HepG2 (cell line): ENCODE data around the gene GPS1. TPM values are rescaled to one million over a fixed set of nuclear protein-coding genes. Genes with fewer than 3 reads are reported as not detected.

ENCODE experiments used
- FOXK1 ChIP-seq: sonication (generic); formaldehyde crosslinking; IDR thresholded peaks from 2 replicates; pipeline ENCODE4 v1.4.0; 2020; ENCODE audit warnings: low read depth, missing genetic modification reagents, borderline replicate concordance
- GABPB1 ChIP-seq: IDR thresholded peaks from 2 replicates; pipeline ENCODE4 v1.6.1; 2016; ENCODE audit warnings: mild to moderate bottlenecking, missing genetic modification reagents, moderate library complexity, missing compliant biosample characterization
- GTF3A ChIP-seq: sonication (generic); formaldehyde crosslinking; conservative IDR thresholded peaks from 2 replicates; pipeline ENCODE4 v1.4.0; 2020; ENCODE audit warnings: mild to moderate bottlenecking, missing genetic modification reagents
- HMG20A ChIP-seq: IDR thresholded peaks from 2 replicates; pipeline ENCODE4 v1.6.1; 2016; ENCODE audit warnings: borderline replicate concordance
- HOXA3 ChIP-seq: sonication (generic); formaldehyde crosslinking; IDR thresholded peaks from 2 replicates; pipeline ENCODE4 v1.5.0; 2020; ENCODE audit warnings: missing genetic modification reagents
- KDM2A ChIP-seq: sonication (generic); formaldehyde crosslinking; IDR thresholded peaks from 2 replicates; pipeline ENCODE4 v1.4.0; 2020; ENCODE audit warnings: low read depth, missing genetic modification reagents, borderline replicate concordance
- KDM5A ChIP-seq: fragments of 200-600 bp; sonication (generic); IDR thresholded peaks from 2 replicates; pipeline ENCODE4 v1.7.0; 2018; ENCODE audit warnings: antibody characterized with exemption, mild to moderate bottlenecking, low read length, borderline replicate concordance
- KDM5B ChIP-seq: sonication (generic); formaldehyde crosslinking; IDR thresholded peaks from 2 replicates; pipeline ENCODE4 v1.4.0; 2020; ENCODE audit warnings: missing genetic modification reagents, mild to moderate bottlenecking, borderline replicate concordance
- MED8 ChIP-seq: sonication (generic); formaldehyde crosslinking; IDR thresholded peaks from 2 replicates; pipeline ENCODE4 v1.8.1; 2023; ENCODE audit warnings: mild to moderate bottlenecking, missing genetic modification reagents; ENCODE audit not compliant: insufficient replicate concordance
- NFIC ChIP-seq: IDR thresholded peaks from 2 replicates; pipeline ENCODE4 v1.6.1; 2012; ENCODE audit warnings: mild to moderate bottlenecking, low read length, inconsistent platforms
- NFKBIZ ChIP-seq: IDR thresholded peaks from 2 replicates; pipeline ENCODE4 v1.6.1; 2018; ENCODE audit warnings: missing genetic modification reagents, missing compliant biosample characterization
- PCBP1 ChIP-seq: fragments of 200-400 bp; formaldehyde crosslinking; IDR thresholded peaks from 2 replicates; pipeline ENCODE4 v1.6.1; 2017; ENCODE audit warnings: mild to moderate bottlenecking, low read depth, low read length, borderline replicate concordance
- SP5 ChIP-seq: IDR thresholded peaks from 2 replicates; pipeline ENCODE4 v1.6.1; 2016; ENCODE audit warnings: low read depth, borderline replicate concordance
- ZFYVE20 ChIP-seq: sonication (generic); formaldehyde crosslinking; IDR thresholded peaks from 2 replicates; pipeline ENCODE4 v1.8.0; 2023; ENCODE audit warnings: low read depth, mild to moderate bottlenecking, moderate library complexity, missing genetic modification reagents, borderline replicate concordance
- ZNF335 ChIP-seq: sonication (generic); formaldehyde crosslinking; IDR thresholded peaks from 2 replicates; pipeline ENCODE4 v1.4.0; 2020; ENCODE audit warnings: missing genetic modification reagents
- ZNF567 ChIP-seq: sonication (generic); formaldehyde crosslinking; IDR thresholded peaks from 2 replicates; pipeline ENCODE4 v1.8.1; 2023; ENCODE audit warnings: mild to moderate bottlenecking, missing genetic modification reagents, borderline replicate concordance
- ZNF678 ChIP-seq: sonication (generic); formaldehyde crosslinking; IDR thresholded peaks from 2 replicates; pipeline ENCODE4 v1.4.0; 2020; ENCODE audit warnings: mild to moderate bottlenecking, missing genetic modification reagents
- ZNF790 ChIP-seq: sonication (generic); formaldehyde crosslinking; IDR thresholded peaks from 2 replicates; pipeline ENCODE4 v1.8.0; 2022; ENCODE audit warnings: missing genetic modification reagents, mild to moderate bottlenecking, borderline replicate concordance
- ZNF83 ChIP-seq: sonication (generic); formaldehyde crosslinking; IDR thresholded peaks from 2 replicates; pipeline ENCODE4 v1.4.0; 2020; ENCODE audit warnings: missing genetic modification reagents, mild to moderate bottlenecking, borderline replicate concordance
- ZNF839 ChIP-seq: sonication (generic); formaldehyde crosslinking; IDR thresholded peaks from 2 replicates; pipeline ENCODE4 v1.4.0; 2020; ENCODE audit warnings: missing genetic modification reagents, mild to moderate bottlenecking, borderline replicate concordance
- polyA plus RNA-seq, 8 experiments: library from polyadenylated mRNA; depleted of rRNA in 3 of 8; stranded (reverse) in 7 of 8; unstranded in 1 of 8; fragments of >200 nt; fragmentation: Illumina TruSeq in 4 of 8; extraction: Trizol in 4 of 8; gene quantifications; 2 replicates each; pipeline versions ENCODE4 v1.2.1 to v1.2.3, GENCODE V29; 2011 to 2016; ENCODE audit warnings: low read depth in 4 of 8, missing spikeins in 1 of 8, mixed read lengths in 1 of 8; ENCODE audit not compliant: insufficient read depth in 1 of 8
- total RNA-seq, 5 experiments: library from RNA; depleted of rRNA; stranded (reverse); fragments of >200 nt; fragmentation: Illumina TruSeq; extraction: Trizol; gene quantifications; 2 replicates each; pipeline ENCODE4 v1.2.3, GENCODE V29; 2016; ENCODE audit warnings: low read depth in 1 of 5
- TF ChIP-seq, protein P1 (sequence below): sonication (generic); formaldehyde crosslinking; IDR thresholded peaks from 2 replicates; pipeline ENCODE4 v1.5.1; 2020; ENCODE audit warnings: mild to moderate bottlenecking, moderate library complexity, missing genetic modification reagents
- TF ChIP-seq, protein P2 (sequence below): sonication (generic); formaldehyde crosslinking; IDR thresholded peaks from 2 replicates; pipeline ENCODE4 v1.4.0; 2020; ENCODE audit warnings: mild to moderate bottlenecking, missing genetic modification reagents

Gene GPS1
- total and polyA plus RNA-seq, 2 of the 13 experiments (the other 11 are each of a cell fraction or from before 2014, with no cell fraction given) = 124 to 128 TPM

DNA sequence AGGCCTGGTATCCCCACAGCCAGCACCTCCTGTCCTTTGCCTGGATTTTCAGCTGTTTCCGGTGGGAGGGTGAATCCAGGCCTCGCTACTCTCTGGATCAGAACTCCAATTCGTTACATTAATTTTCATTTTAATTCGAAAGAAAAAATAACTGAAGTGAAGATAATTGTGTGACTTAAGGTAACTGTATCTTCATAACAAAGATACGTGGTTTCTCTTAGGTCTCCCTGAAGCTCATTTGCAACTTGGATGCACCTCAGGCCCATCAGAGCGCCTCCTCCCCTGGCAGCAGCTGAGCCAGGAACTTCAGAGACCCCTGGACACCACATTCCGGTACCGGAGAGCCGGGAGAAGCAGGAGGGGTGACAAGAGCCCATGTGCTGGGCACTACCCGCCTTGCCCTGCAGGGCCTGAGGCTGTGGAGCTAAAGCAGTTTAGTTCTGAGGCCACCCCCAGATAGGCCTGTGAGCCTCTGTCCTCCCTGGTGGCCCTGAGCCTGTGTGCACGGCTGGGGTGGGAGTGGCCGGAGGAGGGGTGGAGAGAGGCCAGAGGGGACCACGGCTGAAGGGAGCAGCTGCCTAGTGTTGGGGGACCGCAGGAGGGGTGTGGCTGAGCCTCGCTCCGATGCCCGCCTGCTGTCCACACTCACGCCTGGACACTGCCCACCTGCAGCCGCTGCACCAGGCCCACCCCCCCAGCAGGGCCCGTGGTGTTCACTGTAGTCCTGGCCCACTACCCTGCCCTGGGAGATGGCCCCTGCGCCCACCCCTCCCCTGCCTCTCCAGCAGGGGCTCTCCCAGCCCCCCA lies 25.3 kb downstream of the GPS1 start (continued):
- no peak for TF ChIP-seq ZNF790 (CRISPR knock-in tag)
- TF ChIP-seq, protein P1, sequence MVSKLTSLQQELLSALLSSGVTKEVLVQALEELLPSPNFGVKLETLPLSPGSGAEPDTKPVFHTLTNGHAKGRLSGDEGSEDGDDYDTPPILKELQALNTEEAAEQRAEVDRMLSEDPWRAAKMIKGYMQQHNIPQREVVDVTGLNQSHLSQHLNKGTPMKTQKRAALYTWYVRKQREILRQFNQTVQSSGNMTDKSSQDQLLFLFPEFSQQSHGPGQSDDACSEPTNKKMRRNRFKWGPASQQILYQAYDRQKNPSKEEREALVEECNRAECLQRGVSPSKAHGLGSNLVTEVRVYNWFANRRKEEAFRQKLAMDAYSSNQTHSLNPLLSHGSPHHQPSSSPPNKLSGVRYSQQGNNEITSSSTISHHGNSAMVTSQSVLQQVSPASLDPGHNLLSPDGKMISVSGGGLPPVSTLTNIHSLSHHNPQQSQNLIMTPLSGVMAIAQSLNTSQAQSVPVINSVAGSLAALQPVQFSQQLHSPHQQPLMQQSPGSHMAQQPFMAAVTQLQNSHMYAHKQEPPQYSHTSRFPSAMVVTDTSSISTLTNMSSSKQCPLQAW (CRISPR knock-in tag) = 0 out of 2 replicates have a peak, but pooled peaks have one; percentile 30
- TF ChIP-seq NFKBIZ = no peak
- TF ChIP-seq KDM5A = no peak
- TF ChIP-seq, protein P2, sequence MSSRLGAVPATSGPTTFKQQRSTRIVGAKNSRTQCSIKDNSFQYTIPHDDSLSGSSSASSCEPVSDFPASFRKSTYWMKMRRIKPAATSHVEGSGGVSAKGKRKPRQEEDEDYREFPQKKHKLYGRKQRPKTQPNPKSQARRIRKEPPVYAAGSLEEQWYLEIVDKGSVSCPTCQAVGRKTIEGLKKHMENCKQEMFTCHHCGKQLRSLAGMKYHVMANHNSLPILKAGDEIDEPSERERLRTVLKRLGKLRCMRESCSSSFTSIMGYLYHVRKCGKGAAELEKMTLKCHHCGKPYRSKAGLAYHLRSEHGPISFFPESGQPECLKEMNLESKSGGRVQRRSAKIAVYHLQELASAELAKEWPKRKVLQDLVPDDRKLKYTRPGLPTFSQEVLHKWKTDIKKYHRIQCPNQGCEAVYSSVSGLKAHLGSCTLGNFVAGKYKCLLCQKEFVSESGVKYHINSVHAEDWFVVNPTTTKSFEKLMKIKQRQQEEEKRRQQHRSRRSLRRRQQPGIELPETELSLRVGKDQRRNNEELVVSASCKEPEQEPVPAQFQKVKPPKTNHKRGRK (CRISPR knock-in tag) = no peak
- TF ChIP-seq KDM5B = peak; percentile 7; the same call in 1 of the 2 replicates
- TF ChIP-seq KDM2A (CRISPR knock-in tag) = peak; percentile 78
- peak; percentile 31; the same call in 1 of the 2 replicates for TF ChIP-seq SP5 (CRISPR knock-in tag)
- no peak for TF ChIP-seq NFIC
- peak; percentile 47; the same call in 1 of the 2 replicates for TF ChIP-seq HOXA3 (CRISPR knock-in tag)
- peak; percentile 29 for TF ChIP-seq MED8
- TF ChIP-seq ZNF567 = 0 out of 2 replicates have a peak, but pooled peaks have one; percentile 39
- TF ChIP-seq GTF3A (CRISPR knock-in tag) = 0 out of 2 replicates have a peak, but pooled peaks have one; percentile 69
- 0 out of 2 replicates have a peak, but pooled peaks have one; percentile 55 for TF ChIP-seq PCBP1
- no peak for TF ChIP-seq ZNF678 (CRISPR knock-in tag)
- no peak for TF ChIP-seq ZNF83 (CRISPR knock-in tag)
- TF ChIP-seq ZFYVE20 (CRISPR knock-in tag) = 0 out of 2 replicates have a peak, but pooled peaks have one; percentile 16
- TF ChIP-seq GABPB1 = peak; percentile 16; the same call in 1 of the 2 replicates
- no peak for TF ChIP-seq HMG20A (CRISPR knock-in tag)
- TF ChIP-seq FOXK1 (CRISPR knock-in tag) = no peak
- no peak for TF ChIP-seq ZNF839 (CRISPR knock-in tag)
- no peak for TF ChIP-seq ZNF335 (CRISPR knock-in tag)
- TF ChIP-seq, all 625 proteins: peak for 79
